ENCODE measurements around the gene MBNL1. TPM values are rescaled to one million over a fixed set of nuclear protein-coding genes. Genes with fewer than 3 reads are reported as not detected.

The MBNL1 gene
- polyA plus RNA-seq, 1 donor from 2014 or later, result 12.7 TPM

GRCh38 chr3:152497457-152497856 is 228.7 kb downstream of the MBNL1 start:
- Histone ChIP-seq H4K20me1 (ENCODE audit: insufficient read depth) (no peaks in the 10 kb centered on the region), H3K9me3 (ENCODE audit: low read length) (no peaks in the 10 kb centered on the region), H2AFZ (ENCODE audit: low read depth, low read length) (no peak overlapping the region), H3K9ac (ENCODE audit: low read length) (no peak overlapping the region), H3K4me2 (ENCODE audit: low read length) (no peak overlapping the region), H3K9me2 (ENCODE audit: insufficient read depth, low read length) (no peaks in the 10 kb centered on the region), H3K27me3 (ENCODE audit: insufficient read depth, low read depth, low read length) (no peaks in the 10 kb centered on the region), H3F3A (ENCODE audit: insufficient read depth, low read length, poor library complexity, severe bottlenecking) (no peaks in the 10 kb centered on the region), H3K27ac (ENCODE audit: low read length) (no peak overlapping the region), H3K4me3 (ENCODE audit: low read length) (no peak overlapping the region), H3K79me2 (replicated peaks; ENCODE audit: insufficient read depth, low read length) (no peaks in the 10 kb centered on the region), H3K36me3 (ENCODE audit: insufficient read depth, low read length) (no peaks in the 10 kb centered on the region)
- no peak for TF ChIP-seq POLR2AphosphoS5 (IDR thresholded peaks at IDR 0.05)
- no peak for TF ChIP-seq EP300 (conservative IDR thresholded peaks at IDR 0.05; ENCODE audit: poor library complexity, severe bottlenecking)
- TF ChIP-seq CTCF (IDR thresholded peaks at IDR 0.05; ENCODE audit: poor library complexity, severe bottlenecking), result no peak
- no peak for TF ChIP-seq SMC3 (conservative IDR thresholded peaks at IDR 0.05; ENCODE audit: poor library complexity)
- TF ChIP-seq EZH2 (IDR thresholded peaks at IDR 0.05; ENCODE audit: borderline replicate concordance, insufficient read depth, low read length, poor library complexity, severe bottlenecking), result no peak
- no peak for TF ChIP-seq REST (IDR thresholded peaks at IDR 0.05; ENCODE audit: borderline replicate concordance)
- TF ChIP-seq RAD21 (conservative IDR thresholded peaks at IDR 0.05), result no peak
- no peak for TF ChIP-seq MXI1 (conservative IDR thresholded peaks at IDR 0.05; ENCODE audit: poor library complexity, severe bottlenecking)
- no peak for TF ChIP-seq TAF1 (IDR thresholded peaks at IDR 0.05; ENCODE audit: low read depth)

GRCh38 chr3:152497890-152498289 is 229.2 kb downstream of the MBNL1 start:
- Histone ChIP-seq H3K27me3 (ENCODE audit: insufficient read depth, low read depth, low read length) (no peaks in the 10 kb centered on the region), H3K4me3 (ENCODE audit: low read length) (no peak overlapping the region), H3K4me2 (ENCODE audit: low read length) (no peak overlapping the region), H3K9ac (ENCODE audit: low read length) (no peak overlapping the region), H3K79me2 (replicated peaks; ENCODE audit: insufficient read depth, low read length) (no peaks in the 10 kb centered on the region), H4K20me1 (ENCODE audit: insufficient read depth) (no peaks in the 10 kb centered on the region), H3F3A (ENCODE audit: insufficient read depth, low read length, poor library complexity, severe bottlenecking) (no peaks in the 10 kb centered on the region), H3K9me2 (ENCODE audit: insufficient read depth, low read length) (no peaks in the 10 kb centered on the region), H3K27ac (ENCODE audit: low read length) (no peak overlapping the region), H3K9me3 (ENCODE audit: low read length) (no peaks in the 10 kb centered on the region), H2AFZ (ENCODE audit: low read depth, low read length) (no peak overlapping the region), H3K36me3 (ENCODE audit: insufficient read depth, low read length) (no peaks in the 10 kb centered on the region)
- TF ChIP-seq EZH2 (IDR thresholded peaks at IDR 0.05; ENCODE audit: borderline replicate concordance, insufficient read depth, low read length, poor library complexity, severe bottlenecking) (no peak), RAD21 (conservative IDR thresholded peaks at IDR 0.05) (no peak), REST (IDR thresholded peaks at IDR 0.05; ENCODE audit: borderline replicate concordance) (no peak), SMC3 (conservative IDR thresholded peaks at IDR 0.05; ENCODE audit: poor library complexity) (no peak), POLR2AphosphoS5 (IDR thresholded peaks at IDR 0.05) (no peak)

Measured in neural cell (in vitro differentiated cells).